Measurements from ENCODE around the gene PNPLA3. TPM values are rescaled to one million over a fixed set of nuclear protein-coding genes. Genes with fewer than 3 reads are reported as not detected.

The PNPLA3 gene
- total and polyA plus RNA-seq, 9 of the 15 experiments (the other 6 are each of a cell fraction or from before 2014, with no cell fraction given) = 0.20 to 0.48 (median 0.38) TPM; not detected in 6

DNA sequence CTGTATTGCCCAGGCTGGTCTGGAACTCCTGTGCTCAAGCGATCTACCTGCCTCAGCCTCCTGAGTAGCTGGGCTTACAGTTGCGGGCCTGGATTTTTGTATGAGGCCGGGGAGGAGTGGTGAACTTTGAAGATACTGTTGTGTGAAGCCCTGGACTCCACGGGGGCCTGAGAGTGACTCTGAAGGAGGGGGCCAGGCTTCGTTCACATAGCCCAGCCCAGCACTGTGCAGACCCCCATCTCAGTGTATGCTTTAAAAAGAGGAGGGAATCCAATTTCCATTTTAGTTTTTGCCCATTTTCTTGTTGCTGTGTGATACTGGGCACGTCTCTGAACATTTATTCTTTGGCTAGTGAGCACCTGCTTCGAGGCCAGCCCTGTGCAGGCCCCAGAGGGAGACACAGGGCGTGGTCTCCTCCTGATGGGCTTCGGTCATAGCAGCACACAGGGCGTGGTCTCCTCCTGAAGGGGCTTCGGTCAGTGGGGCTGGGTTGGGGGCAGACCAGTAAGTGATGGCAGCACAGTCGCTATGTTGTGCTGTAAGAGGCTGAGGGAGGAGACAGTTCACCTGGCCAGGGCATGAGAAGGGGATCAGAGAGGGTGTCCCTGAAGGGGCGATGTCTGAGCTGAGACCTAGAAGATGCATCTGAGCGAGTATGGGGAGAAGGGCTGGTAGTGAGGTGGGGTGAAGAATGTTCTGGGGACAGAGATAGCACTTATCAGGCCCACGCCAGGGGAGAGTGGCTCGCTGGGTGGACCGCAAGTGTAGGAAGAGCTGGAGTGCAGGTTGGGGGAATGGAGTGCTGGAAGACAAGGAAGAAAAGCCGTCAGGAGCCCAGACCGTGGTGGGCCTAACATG, 45.6 kb downstream of the PNPLA3 start (continued):
- TF ChIP-seq, protein P1, sequence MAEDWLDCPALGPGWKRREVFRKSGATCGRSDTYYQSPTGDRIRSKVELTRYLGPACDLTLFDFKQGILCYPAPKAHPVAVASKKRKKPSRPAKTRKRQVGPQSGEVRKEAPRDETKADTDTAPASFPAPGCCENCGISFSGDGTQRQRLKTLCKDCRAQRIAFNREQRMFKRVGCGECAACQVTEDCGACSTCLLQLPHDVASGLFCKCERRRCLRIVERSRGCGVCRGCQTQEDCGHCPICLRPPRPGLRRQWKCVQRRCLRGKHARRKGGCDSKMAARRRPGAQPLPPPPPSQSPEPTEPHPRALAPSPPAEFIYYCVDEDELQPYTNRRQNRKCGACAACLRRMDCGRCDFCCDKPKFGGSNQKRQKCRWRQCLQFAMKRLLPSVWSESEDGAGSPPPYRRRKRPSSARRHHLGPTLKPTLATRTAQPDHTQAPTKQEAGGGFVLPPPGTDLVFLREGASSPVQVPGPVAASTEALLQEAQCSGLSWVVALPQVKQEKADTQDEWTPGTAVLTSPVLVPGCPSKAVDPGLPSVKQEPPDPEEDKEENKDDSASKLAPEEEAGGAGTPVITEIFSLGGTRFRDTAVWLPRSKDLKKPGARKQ (CRISPR knock-in tag; IDR thresholded peaks at IDR 0.05) = no peak
- TF ChIP-seq SMARCA4 (IDR thresholded peaks at IDR 0.05) (peak; percentile 96), CAMTA2 (CRISPR knock-in tag; conservative IDR thresholded peaks at IDR 0.05) (no peak), GABPB1 (CRISPR knock-in tag; IDR thresholded peaks at IDR 0.05) (no peak), POLR2AphosphoS2 (IDR thresholded peaks at IDR 0.05; ENCODE audit: low read length) (no peak), GTF2A2 (tag; IDR thresholded peaks at IDR 0.05) (no peak), ZNF431 (CRISPR knock-in tag; IDR thresholded peaks at IDR 0.05) (no peak), KLF6 (CRISPR knock-in tag; IDR thresholded peaks at IDR 0.05; ENCODE audit: borderline replicate concordance) (no peak), SRSF3 (IDR thresholded peaks at IDR 0.05; ENCODE audit: insufficient read depth, low read length) (no peak), CEBPG (CRISPR knock-in tag; IDR thresholded peaks at IDR 0.05) (no peak), CEBPG (tag; conservative IDR thresholded peaks at IDR 0.05 in 1 of 2, IDR thresholded peaks at IDR 0.05 in 1 of 2) (no peak), ZNF197 (CRISPR knock-in tag; IDR thresholded peaks at IDR 0.05; ENCODE audit: low read depth) (0 out of 2 replicates have a peak, but pooled peaks have one; percentile 10), ZNF699 (CRISPR knock-in tag; IDR thresholded peaks at IDR 0.05; ENCODE audit: insufficient replicate concordance) (no peak), POLR2AphosphoS5 (IDR thresholded peaks at IDR 0.05; ENCODE audit: control insufficient read depth, insufficient read depth, low read depth, low read length) (peak; percentile 78), GATA2 (CRISPR knock-in tag; IDR thresholded peaks at IDR 0.05) (peak; percentile 92)
- TF ChIP-seq, protein P2, sequence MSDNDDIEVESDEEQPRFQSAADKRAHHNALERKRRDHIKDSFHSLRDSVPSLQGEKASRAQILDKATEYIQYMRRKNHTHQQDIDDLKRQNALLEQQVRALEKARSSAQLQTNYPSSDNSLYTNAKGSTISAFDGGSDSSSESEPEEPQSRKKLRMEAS (CRISPR knock-in tag; IDR thresholded peaks at IDR 0.05) = no peak
- TF ChIP-seq, protein P3, sequence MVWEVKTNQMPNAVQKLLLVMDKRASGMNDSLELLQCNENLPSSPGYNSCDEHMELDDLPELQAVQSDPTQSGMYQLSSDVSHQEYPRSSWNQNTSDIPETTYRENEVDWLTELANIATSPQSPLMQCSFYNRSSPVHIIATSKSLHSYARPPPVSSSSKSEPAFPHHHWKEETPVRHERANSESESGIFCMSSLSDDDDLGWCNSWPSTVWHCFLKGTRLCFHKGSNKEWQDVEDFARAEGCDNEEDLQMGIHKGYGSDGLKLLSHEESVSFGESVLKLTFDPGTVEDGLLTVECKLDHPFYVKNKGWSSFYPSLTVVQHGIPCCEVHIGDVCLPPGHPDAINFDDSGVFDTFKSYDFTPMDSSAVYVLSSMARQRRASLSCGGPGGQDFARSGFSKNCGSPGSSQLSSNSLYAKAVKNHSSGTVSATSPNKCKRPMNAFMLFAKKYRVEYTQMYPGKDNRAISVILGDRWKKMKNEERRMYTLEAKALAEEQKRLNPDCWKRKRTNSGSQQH (CRISPR knock-in tag; IDR thresholded peaks at IDR 0.05) = peak; percentile 51; the same call in 1 of the 2 replicates
- TF ChIP-seq, protein P4, sequence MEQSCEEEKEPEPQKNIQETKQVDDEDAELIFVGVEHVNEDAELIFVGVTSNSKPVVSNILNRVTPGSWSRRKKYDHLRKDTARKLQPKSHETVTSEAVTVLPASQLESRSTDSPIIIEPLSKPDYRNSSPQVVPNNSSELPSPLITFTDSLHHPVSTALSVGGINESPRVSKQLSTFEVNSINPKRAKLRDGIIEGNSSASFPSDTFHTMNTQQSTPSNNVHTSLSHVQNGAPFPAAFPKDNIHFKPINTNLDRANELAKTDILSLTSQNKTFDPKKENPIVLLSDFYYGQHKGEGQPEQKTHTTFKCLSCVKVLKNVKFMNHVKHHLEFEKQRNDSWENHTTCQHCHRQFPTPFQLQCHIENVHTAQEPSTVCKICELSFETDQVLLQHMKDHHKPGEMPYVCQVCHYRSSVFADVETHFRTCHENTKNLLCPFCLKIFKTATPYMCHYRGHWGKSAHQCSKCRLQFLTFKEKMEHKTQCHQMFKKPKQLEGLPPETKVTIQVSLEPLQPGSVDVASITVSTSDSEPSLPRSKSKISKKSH (CRISPR knock-in tag; IDR thresholded peaks at IDR 0.05) = no peak
- TF ChIP-seq, protein P5, sequence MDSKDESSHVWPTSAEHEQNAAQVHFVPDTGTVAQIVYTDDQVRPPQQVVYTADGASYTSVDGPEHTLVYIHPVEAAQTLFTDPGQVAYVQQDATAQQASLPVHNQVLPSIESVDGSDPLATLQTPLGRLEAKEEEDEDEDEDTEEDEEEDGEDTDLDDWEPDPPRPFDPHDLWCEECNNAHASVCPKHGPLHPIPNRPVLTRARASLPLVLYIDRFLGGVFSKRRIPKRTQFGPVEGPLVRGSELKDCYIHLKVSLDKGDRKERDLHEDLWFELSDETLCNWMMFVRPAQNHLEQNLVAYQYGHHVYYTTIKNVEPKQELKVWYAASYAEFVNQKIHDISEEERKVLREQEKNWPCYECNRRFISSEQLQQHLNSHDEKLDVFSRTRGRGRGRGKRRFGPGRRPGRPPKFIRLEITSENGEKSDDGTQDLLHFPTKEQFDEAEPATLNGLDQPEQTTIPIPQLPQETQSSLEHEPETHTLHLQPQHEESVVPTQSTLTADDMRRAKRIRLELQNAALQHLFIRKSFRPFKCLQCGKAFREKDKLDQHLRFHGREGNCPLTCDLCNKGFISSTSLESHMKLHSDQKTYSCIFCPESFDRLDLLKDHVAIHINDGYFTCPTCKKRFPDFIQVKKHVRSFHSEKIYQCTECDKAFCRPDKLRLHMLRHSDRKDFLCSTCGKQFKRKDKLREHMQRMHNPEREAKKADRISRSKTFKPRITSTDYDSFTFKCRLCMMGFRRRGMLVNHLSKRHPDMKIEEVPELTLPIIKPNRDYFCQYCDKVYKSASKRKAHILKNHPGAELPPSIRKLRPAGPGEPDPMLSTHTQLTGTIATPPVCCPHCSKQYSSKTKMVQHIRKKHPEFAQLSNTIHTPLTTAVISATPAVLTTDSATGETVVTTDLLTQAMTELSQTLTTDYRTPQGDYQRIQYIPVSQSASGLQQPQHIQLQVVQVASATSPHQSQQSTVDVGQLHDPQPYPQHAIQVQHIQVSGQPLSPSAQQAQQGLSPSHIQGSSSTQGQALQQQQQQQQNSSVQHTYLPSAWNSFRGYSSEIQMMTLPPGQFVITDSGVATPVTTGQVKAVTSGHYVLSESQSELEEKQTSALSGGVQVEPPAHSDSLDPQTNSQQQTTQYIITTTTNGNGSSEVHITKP (IDR thresholded peaks at IDR 0.05; ENCODE audit: partially characterized antibody) = no peak

Data from K562 (cell line).